ENCODE data around the gene RYR3.

DNA sequence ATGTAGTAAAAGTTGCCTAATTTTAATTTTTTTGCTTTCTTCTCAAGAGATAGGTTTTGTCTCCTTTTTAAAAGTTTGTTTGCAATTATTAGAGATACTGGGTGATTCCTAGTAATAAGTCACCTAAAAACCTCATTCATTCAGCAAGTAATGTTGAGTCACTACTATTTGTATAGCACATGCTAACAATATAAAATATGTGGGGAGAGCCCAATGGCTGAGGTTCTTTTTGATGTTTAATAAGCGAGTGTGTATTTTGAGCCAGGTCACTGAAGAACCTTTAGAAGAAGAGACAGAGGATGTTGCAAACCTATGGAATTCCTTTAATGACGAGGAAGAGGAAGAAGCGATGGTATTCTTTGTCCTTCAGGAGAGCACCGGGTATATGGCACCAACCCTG, 533.8 kb downstream of the RYR3 start:
- TF ChIP-seq, protein P1, sequence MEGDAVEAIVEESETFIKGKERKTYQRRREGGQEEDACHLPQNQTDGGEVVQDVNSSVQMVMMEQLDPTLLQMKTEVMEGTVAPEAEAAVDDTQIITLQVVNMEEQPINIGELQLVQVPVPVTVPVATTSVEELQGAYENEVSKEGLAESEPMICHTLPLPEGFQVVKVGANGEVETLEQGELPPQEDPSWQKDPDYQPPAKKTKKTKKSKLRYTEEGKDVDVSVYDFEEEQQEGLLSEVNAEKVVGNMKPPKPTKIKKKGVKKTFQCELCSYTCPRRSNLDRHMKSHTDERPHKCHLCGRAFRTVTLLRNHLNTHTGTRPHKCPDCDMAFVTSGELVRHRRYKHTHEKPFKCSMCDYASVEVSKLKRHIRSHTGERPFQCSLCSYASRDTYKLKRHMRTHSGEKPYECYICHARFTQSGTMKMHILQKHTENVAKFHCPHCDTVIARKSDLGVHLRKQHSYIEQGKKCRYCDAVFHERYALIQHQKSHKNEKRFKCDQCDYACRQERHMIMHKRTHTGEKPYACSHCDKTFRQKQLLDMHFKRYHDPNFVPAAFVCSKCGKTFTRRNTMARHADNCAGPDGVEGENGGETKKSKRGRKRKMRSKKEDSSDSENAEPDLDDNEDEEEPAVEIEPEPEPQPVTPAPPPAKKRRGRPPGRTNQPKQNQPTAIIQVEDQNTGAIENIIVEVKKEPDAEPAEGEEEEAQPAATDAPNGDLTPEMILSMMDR (conservative IDR thresholded peaks at IDR 0.05 in 1 of 2, IDR thresholded peaks at IDR 0.05 in 1 of 2; ENCODE audit: extremely low read depth in 1 of 2, insufficient read depth in 1 of 2, low read depth in 1 of 2, low read length in 2 of 2): no peak
- TF ChIP-seq EZH2 (IDR thresholded peaks at IDR 0.05; ENCODE audit: borderline replicate concordance, low read length): no peak
